ENCODE data around the gene RNF115. TPM values are rescaled to one million over a fixed set of nuclear protein-coding genes. Genes with fewer than 3 reads are reported as not detected.
"Not testable (repeated sequence)": the region's sequence is repeated elsewhere in the genome, so short reads cannot be mapped to it uniquely, and the experiment has no call there.

Gene RNF115
- total RNA-seq, 4 donors from 2014 or later: 7.1 to 22.3 (median 12.2) TPM

GRCh38 chr1:145804235-145805045 lies 19.5 kb downstream of the RNF115 start:
- no peak for DNase-seq (ENCODE audit: low spot score in 2 of 2)
- TF ChIP-seq EP300 (IDR thresholded peaks at IDR 0.05) (no peak), POLR2AphosphoS5 (IDR thresholded peaks at IDR 0.05) (no peak), CTCF (IDR thresholded peaks at IDR 0.05) (no peak), POLR2A (IDR thresholded peaks at IDR 0.05) (no peak)
- Histone ChIP-seq H3K27ac (no peak overlapping the region), H3K27me3 (no peaks in the 10 kb centered on the region), H3K4me3 (no peak overlapping the region), H3K4me1 (peaks cover 52% of the 10 kb centered on the region), H3K9me3 (no peaks in the 10 kb centered on the region), H3K36me3 (no peaks in the 10 kb centered on the region)
- WGBS: 43% methylated on average over 3 of the region's 3 CpGs

- no peaks in the 10 kb centered on the region for H3K27me3 ChIP-seq
- no peaks in the 10 kb centered on the region for H3K36me3 ChIP-seq
- H3K27ac ChIP-seq: no peak overlapping the region
- DNase-seq (ENCODE audit: low spot score in 2 of 2): no peak
- TF ChIP-seq EP300 (IDR thresholded peaks at IDR 0.05) (no peak), POLR2A (IDR thresholded peaks at IDR 0.05) (no peak), CTCF (IDR thresholded peaks at IDR 0.05) (no peak)
- no peak overlapping the region for H3K4me3 ChIP-seq
- peaks cover 45% of the 10 kb centered on the region for H3K4me1 ChIP-seq
- 89% methylated on average over 2 of the region's 2 CpGs for WGBS
- H3K9me3 ChIP-seq: peaks cover 10% of the 10 kb centered on the region
Observed at GRCh38 chr1:145799806-145800205, 24.1 kb downstream of the RNF115 start.

- DNase-seq (ENCODE audit: low spot score in 2 of 2): no peak
- Histone ChIP-seq H3K36me3 (peaks cover 11% of the 10 kb centered on the region), H3K27me3 (no peaks in the 10 kb centered on the region), H3K4me3 (no peak overlapping the region), H3K9me3 (peaks cover 10% of the 10 kb centered on the region), H3K27ac (no peak overlapping the region), H3K4me1 (peaks cover 15% of the 10 kb centered on the region)
- TF ChIP-seq CTCF (IDR thresholded peaks at IDR 0.05): no peak
- no peak for TF ChIP-seq EP300 (IDR thresholded peaks at IDR 0.05)
- no peak for TF ChIP-seq POLR2A (IDR thresholded peaks at IDR 0.05)
- no peak for TF ChIP-seq POLR2AphosphoS5 (IDR thresholded peaks at IDR 0.05)
- 0% methylated on average over 1 of the region's 1 CpG for WGBS
Observed at GRCh38 chr1:145796753-145797152, 27.1 kb downstream of the RNF115 start.

- Histone ChIP-seq H3K9me3 (peaks cover 10% of the 10 kb centered on the region), H3K27me3 (no peaks in the 10 kb centered on the region), H3K4me1 (peaks cover 2% of the 10 kb centered on the region), H3K27ac (no peak overlapping the region), H3K36me3 (peaks cover 11% of the 10 kb centered on the region), H3K4me3 (no peak overlapping the region)
- TF ChIP-seq EP300 (IDR thresholded peaks at IDR 0.05) (no peak), CTCF (IDR thresholded peaks at IDR 0.05) (no peak), POLR2AphosphoS5 (IDR thresholded peaks at IDR 0.05) (no peak), POLR2A (IDR thresholded peaks at IDR 0.05) (no peak)
- no peak for DNase-seq (ENCODE audit: low spot score in 2 of 2)
- WGBS: 98% methylated on average over 10 of the region's 10 CpGs
Observed at GRCh38 chr1:145795257-145795881, 28.5 kb downstream of the RNF115 start.

GRCh38 chr1:145792484-145792883 lies 31.4 kb downstream of the RNF115 start:
- TF ChIP-seq POLR2A (IDR thresholded peaks at IDR 0.05): no peak
- TF ChIP-seq EP300 (IDR thresholded peaks at IDR 0.05): no peak
- TF ChIP-seq CTCF (IDR thresholded peaks at IDR 0.05): no peak
- TF ChIP-seq POLR2AphosphoS5 (IDR thresholded peaks at IDR 0.05): no peak
- Histone ChIP-seq H3K9me3 (peaks cover 10% of the 10 kb centered on the region), H3K27me3 (no peaks in the 10 kb centered on the region), H3K4me1 (no peaks in the 10 kb centered on the region), H3K36me3 (peaks cover 18% of the 10 kb centered on the region), H3K27ac (no peak overlapping the region), H3K4me3 (no peak overlapping the region)
- 87% methylated on average over 1 of the region's 1 CpG for WGBS
- DNase-seq (ENCODE audit: low spot score in 2 of 2): no peak

- WGBS: 94% methylated on average over 2 of the region's 2 CpGs
- not testable (repeated sequence) for H3K27ac ChIP-seq; H3K4me3 ChIP-seq; DNase-seq (ENCODE audit: low spot score in 2 of 2); H3K9me3 ChIP-seq; H3K4me1 ChIP-seq; H3K27me3 ChIP-seq
- peaks cover 18% of the 10 kb centered on the region for H3K36me3 ChIP-seq
Observed at GRCh38 chr1:145791860-145792259, 32.0 kb downstream of the RNF115 start.
